Stimulated activated CD4-positive, alpha-beta T cell treated with anti-CD3 and anti-CD28 coated beads, Interleukin-1b, Interleukin-23, amount 100 ng/mL, for 48 hours (primary cell): ENCODE measurements around the gene PNRC1.
"Not testable (repeated sequence)": the region's sequence is repeated elsewhere in the genome, so short reads cannot be mapped to it uniquely, and the experiment has no call there.

Experiments
- DNase-seq: peaks from one replicate; pipeline ENCODE4 v3.0.0-alpha.2; 2020

Gene PNRC1

DNA sequence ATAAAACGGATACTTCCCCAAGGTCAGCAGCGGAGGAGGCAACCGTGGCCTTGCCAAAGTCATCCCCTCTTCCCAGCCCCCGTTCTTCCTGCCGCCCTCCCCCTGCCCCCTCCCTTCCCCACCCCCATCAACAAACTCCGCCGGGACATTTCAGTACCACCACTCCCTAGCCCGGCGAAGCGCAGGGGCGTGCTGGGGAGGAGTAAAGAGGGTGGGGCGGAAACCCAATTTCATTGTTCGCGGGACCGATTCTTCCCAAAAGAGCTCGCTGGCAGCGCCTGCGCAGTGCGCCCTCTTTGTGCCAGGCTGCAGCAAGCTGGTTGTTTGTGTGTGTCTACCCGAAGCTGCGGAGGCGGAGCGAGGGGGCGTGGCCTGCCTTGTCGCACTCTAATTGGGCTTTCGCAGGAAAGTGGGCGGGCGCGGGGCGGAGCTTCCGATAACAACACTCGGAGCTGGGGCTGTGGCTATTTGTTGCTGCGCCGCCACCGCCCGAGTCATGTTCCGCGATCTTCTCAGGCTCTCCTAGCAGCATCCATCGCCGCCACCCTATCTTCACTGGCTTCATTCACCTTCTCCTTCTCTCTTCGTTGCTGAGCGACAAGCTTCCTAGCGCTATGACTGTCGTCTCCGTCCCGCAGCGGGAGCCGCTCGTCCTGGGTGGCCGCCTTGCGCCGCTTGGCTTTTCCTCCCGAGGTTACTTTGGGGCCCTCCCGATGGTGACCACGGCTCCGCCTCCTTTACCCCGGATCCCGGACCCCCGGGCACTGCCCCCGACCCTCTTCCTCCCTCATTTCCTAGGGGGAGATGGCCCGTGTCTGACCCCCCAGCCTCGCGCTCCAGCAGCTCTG is at the start of gene PNRC1:
Gene PNRC1, plus strand, starts transcription at position 471 of the 848 bp plus-strand sequence. Its CDS starts 144 bp downstream, at position 615.
- DNase-seq, result peak; percentile 100

DNA sequence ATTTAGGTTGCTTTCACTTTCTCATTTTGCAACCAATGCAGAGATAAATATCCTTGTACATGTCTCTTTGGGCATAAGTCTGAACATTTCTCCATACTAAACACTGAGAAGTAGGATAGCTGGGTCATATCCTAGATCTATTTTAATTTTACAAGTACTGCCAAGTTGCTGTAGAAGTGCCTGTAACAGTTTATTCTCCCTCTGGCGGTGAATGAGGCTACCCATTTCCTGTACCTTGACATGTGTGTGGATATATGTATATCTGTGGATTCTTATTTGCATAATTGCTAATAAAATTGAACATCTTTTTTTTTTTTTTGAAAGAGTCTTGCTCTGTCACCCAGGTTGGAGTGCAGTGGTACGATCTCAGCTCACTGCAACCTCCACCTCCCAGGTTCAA is 48.0 kb upstream of the PNRC1 start:
- DNase-seq, result no peak

DNA sequence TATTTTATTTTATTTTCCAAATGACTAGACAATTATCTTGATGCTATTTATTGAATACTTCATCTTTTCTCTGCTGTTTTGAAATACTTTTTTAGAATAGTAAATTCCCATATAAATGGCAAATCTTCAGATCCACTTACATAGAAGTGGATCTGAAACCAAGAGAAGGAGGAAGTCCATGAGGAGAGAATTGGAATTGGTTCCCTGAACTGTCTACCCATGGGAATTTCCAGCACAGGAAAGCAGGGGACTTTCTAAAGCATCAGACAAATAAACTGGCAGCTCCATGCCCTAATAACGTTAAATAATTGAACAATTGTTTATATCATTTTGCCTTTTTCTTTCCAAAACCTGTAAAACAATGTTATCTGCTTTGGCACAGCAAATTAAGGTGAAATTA is 47.1 kb upstream of the PNRC1 start:
- DNase-seq, result no peak

DNA sequence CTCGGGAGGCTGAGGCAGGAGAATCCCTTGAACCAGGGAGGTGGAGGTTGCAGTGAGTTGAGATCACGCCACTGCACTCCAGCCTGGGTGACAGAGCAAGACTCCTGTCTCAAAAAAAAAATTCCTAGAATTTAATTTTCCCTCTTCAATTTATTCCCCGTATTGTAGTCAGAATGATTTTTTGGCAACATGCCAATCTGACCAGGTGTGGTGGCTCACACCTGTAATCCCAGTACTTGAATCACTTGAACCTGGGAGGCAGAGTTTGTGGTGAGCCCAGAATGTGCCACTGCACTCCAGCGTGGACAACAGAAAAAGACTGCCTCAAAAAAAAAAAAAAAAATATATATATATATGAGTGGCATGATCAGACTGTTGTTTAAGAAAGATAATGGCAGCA is 46.4 kb upstream of the PNRC1 start:
- DNase-seq, result not testable (repeated sequence)

DNA sequence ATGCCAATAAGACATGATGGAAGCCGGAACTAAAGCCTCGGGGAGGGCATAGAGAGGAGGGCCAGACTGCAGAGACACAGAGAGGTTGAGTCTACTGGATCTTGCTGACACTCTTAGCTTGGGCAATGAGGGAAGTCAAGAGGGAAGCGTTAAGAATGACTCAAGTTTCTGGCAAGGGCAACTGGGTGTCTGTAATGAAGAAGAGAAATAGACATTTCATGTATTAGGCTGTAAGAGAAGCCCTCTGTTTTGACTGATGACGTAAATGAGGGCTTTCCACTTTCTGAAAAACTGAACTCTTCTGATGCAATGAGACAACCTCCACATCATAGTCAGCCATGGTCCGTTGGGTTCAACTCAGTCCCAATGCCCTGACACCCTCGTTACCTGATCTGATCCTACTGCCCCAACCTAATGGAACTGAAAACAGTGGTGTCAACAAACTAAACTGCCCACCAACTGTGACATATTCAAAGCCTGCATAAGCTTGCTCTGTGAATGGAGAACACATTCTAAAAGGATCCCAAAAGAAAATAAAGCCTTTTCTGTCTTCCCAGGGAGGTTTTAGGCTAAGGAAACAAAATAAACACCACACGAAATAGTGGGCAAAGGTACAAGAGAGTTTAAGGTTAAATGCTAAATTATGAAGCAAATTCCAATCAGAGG is 45.8 kb upstream of the PNRC1 start:
- no peak for DNase-seq

DNA sequence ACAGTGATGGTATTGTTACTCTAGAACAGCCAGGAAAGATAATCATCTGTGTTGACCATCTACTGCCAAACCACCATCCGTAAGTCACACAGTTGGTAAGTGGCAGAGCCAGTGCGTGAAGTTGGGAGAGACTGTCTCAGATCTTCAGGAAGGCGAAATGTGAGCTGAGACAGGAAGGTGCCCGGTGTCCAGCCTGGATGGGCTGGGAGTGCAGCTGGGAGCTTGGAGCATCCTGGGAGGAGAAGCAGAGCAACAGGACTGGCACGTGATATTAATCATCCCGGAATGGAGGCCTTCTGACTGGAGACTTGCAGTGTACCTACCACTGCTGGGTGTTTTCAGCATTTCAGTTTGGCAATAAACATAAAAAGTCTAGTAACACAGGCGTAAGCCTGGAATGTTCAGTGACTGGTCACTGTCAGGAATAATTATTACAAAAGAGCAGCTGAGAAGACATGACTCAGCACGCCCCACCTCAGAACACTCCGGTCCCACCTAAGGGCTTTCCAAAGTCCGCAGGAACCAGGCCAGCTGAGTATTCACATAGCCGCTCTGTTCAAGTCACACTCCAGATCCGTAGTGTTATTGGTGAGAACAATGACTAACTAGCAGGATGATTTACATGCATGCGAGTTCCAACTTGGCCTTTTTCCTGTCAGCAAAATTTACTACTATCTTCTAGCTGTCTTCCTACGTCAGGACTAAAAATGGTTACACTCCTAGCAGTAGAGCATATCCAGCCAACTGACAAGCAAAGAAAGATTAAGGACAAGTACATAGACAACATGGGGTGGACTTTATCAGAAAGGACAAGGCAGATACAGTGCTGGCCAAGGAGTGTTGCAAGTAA is 45.1 kb upstream of the PNRC1 start:
- no peak for DNase-seq

DNA sequence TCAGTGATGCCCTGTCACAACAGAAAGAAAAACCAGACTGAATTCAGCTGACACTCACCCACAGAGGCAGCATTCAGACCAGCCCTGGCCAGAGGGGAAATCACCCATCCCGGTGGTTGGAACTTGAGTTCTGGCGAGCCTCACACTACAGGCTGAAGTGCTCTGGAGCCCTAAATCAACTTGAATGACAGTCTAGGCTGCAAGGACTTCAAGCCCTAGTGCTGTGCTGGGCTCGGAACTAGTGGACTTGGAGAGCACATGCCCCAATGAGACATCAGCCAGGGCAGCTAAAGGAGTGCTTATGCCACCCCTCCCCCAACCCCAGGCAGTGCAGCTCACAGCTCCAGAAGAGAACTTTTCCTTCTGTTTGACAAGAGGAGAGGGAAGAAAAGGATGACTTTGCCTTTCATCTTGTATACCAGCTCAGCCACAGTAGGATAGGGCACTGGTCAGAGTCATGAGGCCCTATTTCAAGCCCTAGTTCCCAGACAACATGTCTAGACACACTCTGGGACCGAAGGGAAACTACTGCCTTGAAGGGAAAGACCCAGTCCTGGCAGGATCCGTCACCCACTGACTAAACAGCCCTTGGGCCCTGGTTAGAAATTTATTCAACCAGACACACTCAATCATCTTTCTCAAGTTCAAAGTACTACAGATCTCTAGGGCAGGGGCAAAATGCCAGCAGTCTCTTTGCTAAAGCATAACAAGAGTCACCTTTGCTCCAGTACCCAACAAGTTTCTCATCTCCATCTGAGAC is 43.2 kb upstream of the PNRC1 start:
- DNase-seq, result no peak

DNA sequence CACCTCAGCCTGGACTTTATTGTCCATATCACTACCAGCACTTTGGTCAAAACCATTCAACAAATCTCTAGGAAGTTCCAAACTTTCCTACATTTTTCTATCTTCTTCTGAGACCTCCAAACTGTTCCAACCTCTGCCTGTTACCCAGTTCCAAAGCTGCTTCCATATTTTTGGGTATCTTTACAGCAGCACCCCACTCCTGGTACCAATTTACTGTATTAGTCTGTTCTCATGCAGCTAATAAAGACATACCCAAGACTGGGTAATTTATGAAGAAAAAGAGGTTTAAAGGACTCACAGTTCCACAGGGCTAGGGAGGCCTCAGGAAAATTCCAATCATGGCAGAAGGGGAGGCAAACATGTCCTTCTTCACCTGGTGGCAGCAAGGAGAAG is 42.7 kb upstream of the PNRC1 start:
- not testable (repeated sequence) for DNase-seq

DNA sequence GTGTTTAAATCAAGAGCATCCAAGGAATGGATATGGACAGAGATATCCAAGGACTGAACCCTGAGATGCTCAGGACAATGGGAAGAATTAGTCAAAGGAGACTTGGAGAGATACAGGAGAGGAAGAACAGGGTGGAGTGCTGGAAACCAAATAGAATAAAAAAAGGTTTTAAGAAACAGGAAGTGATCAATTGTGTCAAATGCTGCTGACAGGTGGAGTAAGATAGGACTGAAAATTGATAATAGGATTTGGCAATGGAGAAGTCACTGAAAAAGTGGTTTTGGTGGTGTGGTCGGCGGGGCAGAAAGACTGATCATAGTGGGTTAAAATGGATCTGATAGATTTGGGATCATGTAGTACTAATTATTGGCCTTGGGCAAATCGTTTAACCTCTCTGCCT is 37.9 kb upstream of the PNRC1 start:
- DNase-seq, result no peak

DNA sequence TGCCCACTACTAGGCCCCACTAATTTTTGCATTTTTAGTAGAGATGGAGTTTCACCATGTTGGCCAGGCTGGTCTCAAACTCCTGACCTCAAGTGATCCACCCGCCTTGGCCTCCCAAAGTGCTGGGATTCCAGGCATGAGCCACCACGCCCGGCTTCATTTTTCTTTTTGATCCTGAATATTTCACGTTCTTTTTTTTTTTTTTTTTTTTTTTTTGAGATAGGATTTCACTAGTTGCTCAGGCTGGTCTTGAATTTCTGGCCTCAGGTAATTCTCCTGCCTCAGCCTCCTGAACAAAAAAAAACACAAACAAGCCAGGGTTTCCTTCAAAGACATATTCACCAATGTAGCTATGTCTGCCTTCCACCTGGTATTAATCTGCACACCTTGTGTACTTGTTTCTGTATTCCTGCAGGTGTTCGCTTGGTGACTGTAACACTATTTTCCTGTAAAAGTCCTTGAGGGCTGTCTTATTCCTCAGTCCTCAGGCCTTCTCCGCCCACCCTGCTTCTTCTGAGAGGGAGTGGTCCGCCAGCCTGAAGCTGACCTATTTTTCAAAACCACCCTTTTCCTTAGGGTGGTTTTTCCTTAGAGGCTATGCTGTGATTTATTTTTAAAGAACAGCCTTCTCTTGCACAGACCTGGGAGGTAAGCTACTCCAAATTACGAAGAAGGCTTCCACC is 36.1 kb upstream of the PNRC1 start:
- no peak for DNase-seq

DNA sequence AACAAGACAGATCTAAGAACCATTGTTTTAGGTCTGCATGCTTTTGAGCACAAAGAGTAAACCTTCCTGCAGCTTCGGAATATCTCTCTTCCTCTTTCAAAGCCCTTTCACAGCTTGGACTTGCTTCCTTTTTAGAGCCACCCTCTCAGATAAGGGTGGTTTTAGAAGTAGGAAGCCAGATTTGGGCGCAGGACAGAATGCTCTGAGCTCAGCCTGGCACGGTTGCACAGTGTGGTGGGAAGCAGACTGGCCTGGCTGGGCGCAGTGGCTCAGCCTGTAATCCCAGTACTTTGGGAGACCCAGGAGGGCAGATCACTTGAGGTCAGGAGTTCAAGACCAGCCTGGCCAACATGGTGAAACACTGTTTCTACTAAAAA is 35.6 kb upstream of the PNRC1 start:
- DNase-seq, result no peak

DNA sequence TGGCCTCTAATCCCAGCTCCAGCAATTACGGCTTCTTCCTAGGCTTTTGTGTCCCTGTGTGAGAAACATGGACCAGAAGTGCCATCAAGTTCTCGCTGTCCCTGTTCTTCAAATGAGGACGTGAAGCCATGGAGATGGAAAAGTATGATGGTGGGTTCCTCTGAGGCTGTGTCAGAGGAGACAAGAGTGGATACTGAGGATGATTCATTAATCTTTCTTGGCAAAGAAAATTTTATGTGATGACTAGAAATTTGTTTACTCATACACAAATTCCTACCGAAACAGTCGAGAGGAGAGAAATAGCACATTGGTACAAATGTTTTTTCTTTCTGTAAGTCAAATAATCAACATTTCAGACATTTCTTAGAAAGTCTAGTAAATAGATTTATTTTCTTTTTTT is 35.0 kb upstream of the PNRC1 start:
- no peak for DNase-seq

DNA sequence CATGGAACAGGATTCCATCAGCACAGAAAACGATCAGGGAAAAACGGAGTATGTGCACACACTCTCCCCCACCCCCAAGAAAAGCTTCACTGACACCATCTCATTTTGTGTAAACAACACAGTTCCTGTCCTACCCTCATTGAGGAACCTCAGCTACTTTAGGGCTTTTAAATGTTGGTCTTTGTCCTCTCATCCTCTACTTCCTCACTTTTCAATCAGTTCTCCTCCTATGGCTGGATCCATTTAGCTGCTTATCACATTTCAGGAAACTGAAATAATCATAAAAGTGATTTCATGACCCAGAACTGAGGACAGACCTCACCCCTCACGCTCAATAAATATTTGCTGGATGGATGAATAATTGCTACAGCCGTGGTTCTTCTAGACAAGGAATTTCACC is 33.1 kb upstream of the PNRC1 start:
- DNase-seq, result no peak

DNA sequence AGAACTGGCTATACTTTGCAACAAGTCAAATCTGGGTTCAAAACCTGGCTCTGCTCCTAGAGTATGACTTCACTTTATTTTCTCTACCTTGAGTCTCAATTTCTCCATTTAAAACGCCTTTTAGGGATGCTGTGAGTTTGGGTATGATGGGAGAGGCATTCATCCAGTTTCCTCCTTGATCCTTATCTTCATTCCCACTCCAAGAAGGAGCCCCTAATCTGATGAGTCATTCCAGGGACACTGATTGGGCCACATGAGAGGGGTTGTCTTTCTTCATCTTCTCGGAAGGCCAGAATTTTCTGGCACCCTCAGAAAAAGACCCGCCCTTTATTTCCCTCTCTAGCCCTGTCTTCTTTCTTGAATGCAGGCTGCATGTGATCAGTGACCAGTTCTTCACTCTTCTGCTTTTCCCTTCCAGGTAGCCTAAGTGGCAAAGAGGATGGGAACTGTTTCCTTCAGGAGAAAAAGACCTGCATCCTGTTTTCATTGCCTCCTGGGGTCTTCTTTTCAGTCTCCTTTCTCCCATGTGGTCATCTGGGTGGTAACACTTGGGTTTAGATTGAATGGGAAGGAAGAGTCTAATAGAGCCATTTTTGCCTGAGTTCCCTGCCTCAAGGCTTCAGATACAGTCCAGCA is 32.1 kb upstream of the PNRC1 start:
- DNase-seq, result no peak

DNA sequence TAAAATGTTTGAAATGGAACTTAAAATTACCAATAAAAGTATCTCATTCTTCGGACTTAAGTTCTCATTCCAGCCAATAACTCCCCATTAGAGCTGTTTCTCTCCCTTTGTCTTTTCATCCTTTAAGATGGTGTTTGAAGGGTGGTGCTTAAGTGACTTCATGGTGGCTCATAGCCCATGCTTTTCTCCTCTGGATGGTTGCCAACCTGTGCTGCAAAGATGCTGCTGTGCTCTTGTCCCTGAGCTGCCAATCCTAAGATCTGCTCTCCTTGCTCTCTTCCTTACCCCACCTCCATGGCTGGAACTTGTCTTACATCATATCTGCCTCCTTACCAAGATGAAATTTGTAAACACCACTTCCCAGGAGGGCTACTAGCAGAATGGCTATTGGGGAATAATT is 31.6 kb upstream of the PNRC1 start:
- no peak for DNase-seq

DNA sequence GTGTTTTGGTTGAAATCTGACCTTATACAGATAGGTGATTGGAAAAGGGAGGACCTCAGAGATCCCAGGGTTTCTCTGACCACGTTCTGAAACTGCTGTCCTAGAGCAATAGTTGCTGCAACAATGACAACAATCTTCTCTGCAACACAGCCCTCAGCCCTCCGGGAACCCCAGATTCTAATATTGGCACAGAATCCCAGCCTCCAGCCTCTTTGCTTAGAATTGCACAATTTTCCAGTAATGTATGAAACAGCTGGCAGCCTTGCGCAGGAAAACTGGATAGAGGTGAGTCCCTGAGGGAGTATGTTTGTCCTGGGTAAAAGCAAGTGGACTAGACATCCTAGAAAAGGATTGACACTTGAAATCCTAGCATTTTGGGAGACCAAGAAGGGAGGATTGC is 30.4 kb upstream of the PNRC1 start:
- DNase-seq, result no peak

DNA sequence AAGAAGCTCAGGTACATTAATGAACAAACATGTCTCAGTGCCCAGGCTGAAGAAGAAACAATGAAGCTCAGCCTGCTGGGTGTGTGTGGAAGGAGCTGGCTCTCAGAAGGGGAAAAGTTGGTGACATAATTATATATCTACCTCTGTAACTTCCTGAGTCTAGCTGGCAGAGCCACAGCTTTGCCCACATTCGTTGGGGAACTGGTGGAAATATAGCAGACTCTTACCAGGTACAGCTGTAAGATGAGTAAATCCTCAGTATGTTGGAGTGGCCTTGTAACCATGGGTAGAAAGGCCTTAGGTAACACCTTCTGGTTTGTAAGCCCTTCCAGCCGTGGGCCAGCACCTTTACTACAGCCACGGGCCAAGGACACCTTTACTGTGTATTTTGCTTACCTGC is 29.9 kb upstream of the PNRC1 start:
- no peak for DNase-seq

DNA sequence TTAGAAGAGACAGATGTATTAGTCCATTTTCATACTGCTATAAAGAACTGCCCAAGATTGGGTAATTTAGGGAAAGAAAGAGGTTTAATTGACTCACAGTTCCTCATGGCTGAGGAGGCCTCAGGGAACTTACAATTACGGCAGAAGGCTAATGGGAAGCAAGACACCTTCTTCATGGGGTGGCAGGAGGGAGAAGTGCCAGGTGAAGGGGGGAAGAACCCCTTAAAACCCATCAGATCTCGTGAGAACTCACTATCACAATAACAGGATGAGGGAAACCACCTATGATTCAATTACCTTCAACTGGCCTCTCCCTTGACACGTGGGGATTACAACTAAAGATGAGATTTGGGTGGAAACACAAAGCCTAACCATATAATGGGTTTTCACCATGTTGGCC is 28.9 kb upstream of the PNRC1 start:
- no peak for DNase-seq

DNA sequence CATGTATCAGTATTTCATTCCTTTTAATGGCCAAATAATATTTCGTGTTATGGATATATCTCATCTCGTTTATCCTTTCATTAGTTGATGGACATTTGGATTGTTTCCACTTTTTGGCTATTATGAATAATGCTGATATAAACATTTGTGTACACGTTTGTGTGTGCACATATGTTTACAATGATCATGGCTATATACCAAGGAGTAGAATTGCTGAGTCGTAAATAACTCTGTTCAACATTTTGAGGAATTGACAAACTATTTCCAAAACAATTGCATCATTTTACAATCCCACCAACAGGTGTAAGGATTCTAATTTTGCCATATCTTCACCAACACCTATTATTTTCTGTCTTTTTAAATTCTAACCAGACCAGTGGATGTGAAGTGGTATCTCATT is 26.3 kb upstream of the PNRC1 start:
- no peak for DNase-seq

DNA sequence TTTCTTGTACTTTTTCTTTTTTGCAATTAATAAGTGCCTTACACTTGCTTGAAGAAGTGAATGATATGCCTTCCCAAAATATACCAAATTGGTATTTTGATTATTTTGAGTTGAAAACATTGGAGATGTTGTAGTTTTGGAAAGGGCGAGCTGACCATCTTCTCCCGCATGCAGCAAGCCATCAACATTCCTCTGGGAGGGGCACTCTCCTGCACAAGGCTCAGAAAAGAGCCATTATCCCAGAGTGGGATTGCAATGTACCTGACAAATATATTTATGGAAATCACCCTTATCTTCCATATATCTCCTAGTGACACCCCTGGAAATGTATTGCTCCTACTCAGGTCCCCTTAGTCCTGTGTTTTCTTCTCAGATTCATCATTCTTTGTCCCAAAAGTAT is 22.8 kb upstream of the PNRC1 start:
- DNase-seq, result no peak

DNA sequence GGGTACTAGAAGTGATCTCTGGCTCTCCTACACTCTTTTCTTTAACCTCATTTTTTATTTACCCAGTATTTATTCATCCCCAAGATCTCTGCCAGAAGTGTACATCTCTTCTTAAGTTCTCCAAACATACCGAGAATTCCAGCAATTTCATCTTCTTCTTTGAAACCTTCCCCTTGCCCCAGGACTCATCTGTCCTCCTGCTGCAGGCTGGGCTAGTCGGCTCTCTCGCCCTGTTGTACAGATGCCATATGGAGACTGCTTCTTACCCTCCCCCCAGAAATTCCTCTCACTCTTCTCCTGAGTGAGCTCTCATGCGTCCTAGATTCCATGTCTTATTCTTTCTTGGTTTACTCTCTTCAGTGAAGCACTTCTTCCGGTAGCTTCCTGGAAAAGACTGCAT is 21.9 kb upstream of the PNRC1 start:
- no peak for DNase-seq

DNA sequence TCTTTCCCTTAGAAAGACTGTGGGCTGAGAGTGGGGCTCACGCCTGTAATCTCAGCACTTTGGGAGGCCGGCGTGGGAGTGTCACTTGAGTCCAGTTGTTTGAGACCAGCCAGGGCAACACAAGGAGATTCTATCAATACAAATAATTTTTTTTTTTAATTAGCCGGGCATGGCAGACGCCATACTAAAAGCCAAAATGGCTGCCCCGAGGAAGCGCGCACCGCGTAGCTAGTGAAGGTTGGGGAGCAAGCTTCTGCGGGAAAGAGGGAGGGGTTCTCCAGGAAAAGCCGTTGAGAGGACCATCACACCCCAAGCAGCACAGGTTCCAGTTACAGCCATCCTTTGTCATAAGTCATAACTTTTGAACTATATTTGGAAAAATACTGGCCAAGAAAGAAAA is 21.3 kb upstream of the PNRC1 start:
- DNase-seq, result no peak
